Measurements from ENCODE around the gene CAPS. TPM values are rescaled to one million over a fixed set of nuclear protein-coding genes. Genes with fewer than 3 reads are reported as not detected.
"Not testable (repeated sequence)": the region's sequence is repeated elsewhere in the genome, so short reads cannot be mapped to it uniquely, and the experiment has no call there.

CAPS gene
- total RNA-seq, 1 experiment from 2014 or later: 0.92 TPM

- DNase-seq (ENCODE audit: low spot score): no peak
- POLR2A ChIA-PET (ENCODE audit: low non-redundant PET): no interaction called here
Observed at GRCh38 chr19:5880604-5881078, 33.4 kb upstream of the CAPS start.

GRCh38 chr19:5881543-5882299, 32.3 kb upstream of the CAPS start:
- Histone ChIP-seq H3K4me3 (ENCODE audit: low read depth, low read length, poor library complexity, severe bottlenecking) (no peak overlapping the region), H3K27me3 (replicated peaks; ENCODE audit: insufficient read depth, low read depth, low read length, poor library complexity) (peaks cover 8% of the 10 kb centered on the region), H3K9me3 (ENCODE audit: low read depth, low read length, poor library complexity, severe bottlenecking) (no peaks in the 10 kb centered on the region), H3K36me3 (ENCODE audit: insufficient read depth, low read length, poor library complexity, severe bottlenecking) (no peaks in the 10 kb centered on the region), H3K27ac (ENCODE audit: low read depth, low read length, poor library complexity, severe bottlenecking) (no peak overlapping the region), H3K4me1 (ENCODE audit: insufficient read depth, low read length, poor library complexity, severe bottlenecking) (no peaks in the 10 kb centered on the region)
- intact Hi-C loops (cut with micrococcal nuclease; ENCODE audit: unreplicated experiment): no loop called here
- CTCF ChIA-PET: no interaction called here
- no TSS peak for BruUV-seq (replicated peaks)
- POLR2A ChIA-PET (ENCODE audit: low non-redundant PET): no interaction called here
- TF ChIP-seq CTCF (conservative IDR thresholded peaks at IDR 0.05; ENCODE audit: low read depth, low read length) (no peak), EZH2 (IDR thresholded peaks at IDR 0.05; ENCODE audit: borderline replicate concordance, low read depth, low read length, poor library complexity, severe bottlenecking) (no peak)
- DNase-seq (ENCODE audit: low spot score): no peak

More at GRCh38 chr19:5880604-5881078, 33.4 kb upstream of the CAPS start:
- TF ChIP-seq CTCF (conservative IDR thresholded peaks at IDR 0.05; ENCODE audit: low read depth, low read length) (no peak), EZH2 (IDR thresholded peaks at IDR 0.05; ENCODE audit: borderline replicate concordance, low read depth, low read length, poor library complexity, severe bottlenecking) (no peak)
- Histone ChIP-seq H3K36me3 (ENCODE audit: insufficient read depth, low read length, poor library complexity, severe bottlenecking) (no peaks in the 10 kb centered on the region), H3K9me3 (ENCODE audit: low read depth, low read length, poor library complexity, severe bottlenecking) (no peaks in the 10 kb centered on the region), H3K4me1 (ENCODE audit: insufficient read depth, low read length, poor library complexity, severe bottlenecking) (no peaks in the 10 kb centered on the region), H3K27ac (ENCODE audit: low read depth, low read length, poor library complexity, severe bottlenecking) (no peak overlapping the region), H3K27me3 (replicated peaks; ENCODE audit: insufficient read depth, low read depth, low read length, poor library complexity) (peaks cover 8% of the 10 kb centered on the region), H3K4me3 (ENCODE audit: low read depth, low read length, poor library complexity, severe bottlenecking) (no peak overlapping the region)
- BruUV-seq (replicated peaks): no TSS peak
- CTCF ChIA-PET: no interaction called here
- intact Hi-C loops (cut with micrococcal nuclease; ENCODE audit: unreplicated experiment): no loop called here

DNA sequence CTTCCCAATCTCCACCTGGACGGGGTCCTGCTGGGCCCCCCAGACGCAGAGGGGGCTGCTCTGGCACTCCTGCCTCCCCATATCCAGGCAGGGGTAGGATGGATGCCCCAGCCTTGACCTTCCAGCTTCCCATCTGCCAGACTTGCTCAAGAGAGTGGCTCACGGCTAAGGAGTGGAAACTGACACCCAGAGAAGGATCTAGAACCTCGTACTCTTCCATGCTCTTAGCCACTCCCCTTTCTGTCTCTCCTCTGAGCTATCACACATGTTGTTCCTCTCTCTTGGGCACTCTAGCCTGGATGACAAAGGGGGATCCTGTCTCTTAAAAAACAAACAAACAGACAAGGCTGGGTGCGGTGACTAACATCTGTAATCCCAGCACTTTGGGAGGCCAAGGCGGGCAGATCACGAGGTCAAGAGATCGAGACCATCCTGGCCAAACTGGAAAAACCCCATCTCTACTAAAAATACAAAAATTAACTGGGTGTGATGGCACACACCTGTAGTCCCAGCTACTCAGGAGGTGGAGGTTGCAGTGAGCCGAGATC, 31.6 kb upstream of the CAPS start:
- BruUV-seq (replicated peaks): no TSS peak
- peaks cover 8% of the 10 kb centered on the region for H3K27me3 ChIP-seq (replicated peaks; ENCODE audit: insufficient read depth, low read depth, low read length, poor library complexity)
- no peaks in the 10 kb centered on the region for H3K4me1 ChIP-seq (ENCODE audit: insufficient read depth, low read length, poor library complexity, severe bottlenecking)
- ChIA-PET POLR2A (ENCODE audit: low non-redundant PET) (no interaction called here), CTCF (no interaction called here)
- intact Hi-C loops (cut with micrococcal nuclease; ENCODE audit: unreplicated experiment): no loop called here
- TF ChIP-seq EZH2 (IDR thresholded peaks at IDR 0.05; ENCODE audit: borderline replicate concordance, low read depth, low read length, poor library complexity, severe bottlenecking) (no peak), CTCF (conservative IDR thresholded peaks at IDR 0.05; ENCODE audit: low read depth, low read length) (no peak)
- H3K4me3 ChIP-seq (ENCODE audit: low read depth, low read length, poor library complexity, severe bottlenecking): no peak overlapping the region
- DNase-seq (ENCODE audit: low spot score): no peak
- no peaks in the 10 kb centered on the region for H3K36me3 ChIP-seq (ENCODE audit: insufficient read depth, low read length, poor library complexity, severe bottlenecking)
- H3K9me3 ChIP-seq (ENCODE audit: low read depth, low read length, poor library complexity, severe bottlenecking): no peaks in the 10 kb centered on the region
- no peak overlapping the region for H3K27ac ChIP-seq (ENCODE audit: low read depth, low read length, poor library complexity, severe bottlenecking)

DNA sequence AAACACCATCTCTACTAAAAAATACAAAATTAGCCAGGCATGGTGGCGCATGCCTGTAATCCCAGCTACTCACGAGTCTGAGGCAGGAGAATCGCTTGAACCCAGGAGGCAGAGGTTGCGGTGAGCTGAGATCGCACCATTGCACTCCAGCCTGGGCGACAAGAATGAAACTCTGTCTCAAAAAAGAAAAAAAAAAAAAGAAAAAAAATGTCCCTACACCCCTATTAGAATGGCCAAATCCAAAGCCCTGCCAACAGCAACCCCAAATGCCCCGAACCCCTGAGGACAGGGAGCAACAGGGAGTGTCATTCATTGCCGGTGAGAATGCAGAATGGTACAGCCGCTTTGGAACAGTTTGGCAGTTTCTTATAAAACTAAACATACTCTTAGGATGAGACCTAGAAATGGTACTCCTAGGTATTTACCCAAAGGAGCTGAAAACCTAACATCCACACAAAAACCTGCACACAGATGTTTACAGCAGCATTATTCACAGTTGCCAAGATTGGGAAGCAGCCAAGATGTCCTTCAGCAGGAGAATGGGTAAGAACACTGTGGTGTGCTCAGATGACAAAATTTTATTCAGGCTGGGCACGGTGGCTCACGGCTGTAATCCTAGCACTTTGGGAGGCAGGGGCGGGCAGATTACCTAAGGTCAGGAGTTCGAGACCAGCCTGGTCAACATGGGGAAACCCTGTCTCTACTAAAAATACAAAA, 30.7 kb upstream of the CAPS start:
- DNase-seq (ENCODE audit: low spot score); H3K4me3 ChIP-seq (ENCODE audit: low read depth, low read length, poor library complexity, severe bottlenecking); CTCF ChIA-PET; H3K27me3 ChIP-seq (replicated peaks; ENCODE audit: insufficient read depth, low read depth, low read length, poor library complexity); H3K36me3 ChIP-seq (ENCODE audit: insufficient read depth, low read length, poor library complexity, severe bottlenecking); H3K27ac ChIP-seq (ENCODE audit: low read depth, low read length, poor library complexity, severe bottlenecking); BruUV-seq (replicated peaks); intact Hi-C loops (cut with micrococcal nuclease; ENCODE audit: unreplicated experiment); POLR2A ChIA-PET (ENCODE audit: low non-redundant PET); H3K9me3 ChIP-seq (ENCODE audit: low read depth, low read length, poor library complexity, severe bottlenecking); H3K4me1 ChIP-seq (ENCODE audit: insufficient read depth, low read length, poor library complexity, severe bottlenecking): not testable (repeated sequence)
